Mesothelial cell of epicardium (in vitro differentiated cells): ENCODE measurements around the gene PRKD1. TPM values are rescaled to one million over a fixed set of nuclear protein-coding genes. Genes with fewer than 3 reads are reported as not detected.

ENCODE experiments used
- DNase-seq, 2 experiments: peaks; one replicate each; pipeline ENCODE4 v3.0.0; 2021; ENCODE audit warnings: low spot score in 2 of 2; ENCODE audit not compliant: unreplicated experiment in 2 of 2
- H3K27ac Mint-ChIP-seq: 2 replicates; pipeline ENCODE4 v1.8.0; 2021; ENCODE audit warnings: mixed read lengths
- H3K27me3 Mint-ChIP-seq: 2 replicates; pipeline ENCODE4 v1.8.0; 2021; ENCODE audit warnings: low read depth, mixed read lengths
- H3K36me3 Mint-ChIP-seq: 2 replicates; pipeline ENCODE4 v1.8.0; 2021; ENCODE audit warnings: mixed read lengths
- H3K4me1 Mint-ChIP-seq: 2 replicates; pipeline ENCODE4 v1.8.0; 2021; ENCODE audit warnings: mixed read lengths
- H3K4me3 Mint-ChIP-seq: 2 replicates; pipeline ENCODE4 v1.8.0; 2021; ENCODE audit warnings: mild to moderate bottlenecking, moderate library complexity, mixed read lengths
- H3K9me3 Mint-ChIP-seq: 2 replicates; pipeline ENCODE4 v1.8.0; 2021; ENCODE audit warnings: mixed read lengths
- CTCF ChIP-seq: fragments of 200-600 bp; sonication (generic); IDR thresholded peaks from one replicate; pipeline ENCODE4 v1.5.0; 2021; ENCODE audit warnings: antibody characterized with exemption; ENCODE audit not compliant: unreplicated experiment
- total RNA-seq: library from RNA; stranded (reverse); gene quantifications from 3 replicates; pipeline ENCODE4 v1.2.1, GENCODE V29; 2021

PRKD1 gene
- total RNA-seq, 1 donor from 2014 or later: 27.3 TPM

GRCh38 chr14:29722831-29723230 lies 204.8 kb downstream of the PRKD1 start:
- Mint-ChIP-seq H3K27ac (no peak overlapping the region), H3K27me3 (no peaks in the 10 kb centered on the region), H3K4me3 (no peak overlapping the region), H3K36me3 (no peaks in the 10 kb centered on the region), H3K9me3 (no peaks in the 10 kb centered on the region), H3K4me1 (peaks cover 31% of the 10 kb centered on the region)
- no peak for DNase-seq
- TF ChIP-seq CTCF: no peak

DNA sequence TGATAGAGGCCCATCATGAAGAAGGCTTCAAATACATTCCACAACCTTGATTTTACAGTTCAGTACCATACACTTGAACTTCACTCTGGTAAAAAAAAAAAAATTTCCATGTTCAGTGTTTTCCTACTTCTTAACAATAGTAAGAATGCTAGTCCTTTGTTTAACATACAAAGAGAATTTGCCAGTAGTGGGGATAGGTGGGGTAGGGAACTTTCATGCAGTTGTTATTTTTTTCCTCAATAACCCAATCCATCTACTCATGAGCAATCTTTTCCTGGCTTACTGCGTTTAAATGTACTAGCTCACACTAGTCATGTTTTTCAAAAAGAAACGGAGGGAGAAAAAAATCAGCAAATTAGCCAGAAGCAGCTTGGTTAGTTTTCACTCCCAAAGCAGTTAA lies 206.1 kb downstream of the PRKD1 start:
- no peaks in the 10 kb centered on the region for H3K9me3 Mint-ChIP-seq
- H3K36me3 Mint-ChIP-seq: no peaks in the 10 kb centered on the region
- no peak overlapping the region for H3K27ac Mint-ChIP-seq
- DNase-seq: no peak
- no peak for TF ChIP-seq CTCF
- H3K4me1 Mint-ChIP-seq: peaks cover 31% of the 10 kb centered on the region
- no peak overlapping the region for H3K4me3 Mint-ChIP-seq
- H3K27me3 Mint-ChIP-seq: no peaks in the 10 kb centered on the region

DNA sequence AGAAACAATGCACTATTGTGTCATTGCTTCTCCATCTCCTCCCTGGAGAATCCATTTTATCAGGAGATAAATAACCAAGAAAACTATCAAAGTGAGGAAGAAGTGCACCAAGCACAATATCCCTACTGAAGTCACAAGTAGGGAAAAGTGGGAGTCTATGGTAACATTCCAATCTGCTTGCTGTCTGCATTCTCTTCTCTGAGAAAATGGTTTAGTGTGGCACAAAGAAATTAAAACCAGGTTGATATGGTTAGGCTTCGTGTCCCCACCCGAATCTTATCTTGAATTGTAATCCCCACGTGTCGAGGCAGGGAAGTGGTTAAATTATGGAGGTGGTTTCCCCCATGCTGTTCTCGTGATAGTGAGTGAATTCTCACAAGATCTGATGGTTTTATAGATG lies 209.7 kb downstream of the PRKD1 start:
- DNase-seq: no peak
- Mint-ChIP-seq H3K36me3 (peaks cover 2% of the 10 kb centered on the region), H3K27ac (no peak overlapping the region), H3K27me3 (no peaks in the 10 kb centered on the region), H3K9me3 (peaks cover 3% of the 10 kb centered on the region), H3K4me3 (no peak overlapping the region), H3K4me1 (no peaks in the 10 kb centered on the region)
- no peak for TF ChIP-seq CTCF

GRCh38 chr14:29716150-29716549 lies 211.5 kb downstream of the PRKD1 start:
- Mint-ChIP-seq H3K4me1 (no peaks in the 10 kb centered on the region), H3K36me3 (peaks cover 2% of the 10 kb centered on the region), H3K27ac (peak overlapping the region; percentile 37), H3K27me3 (no peaks in the 10 kb centered on the region), H3K4me3 (no peak overlapping the region), H3K9me3 (peaks cover 3% of the 10 kb centered on the region)
- no peak for DNase-seq
- no peak for TF ChIP-seq CTCF

DNA sequence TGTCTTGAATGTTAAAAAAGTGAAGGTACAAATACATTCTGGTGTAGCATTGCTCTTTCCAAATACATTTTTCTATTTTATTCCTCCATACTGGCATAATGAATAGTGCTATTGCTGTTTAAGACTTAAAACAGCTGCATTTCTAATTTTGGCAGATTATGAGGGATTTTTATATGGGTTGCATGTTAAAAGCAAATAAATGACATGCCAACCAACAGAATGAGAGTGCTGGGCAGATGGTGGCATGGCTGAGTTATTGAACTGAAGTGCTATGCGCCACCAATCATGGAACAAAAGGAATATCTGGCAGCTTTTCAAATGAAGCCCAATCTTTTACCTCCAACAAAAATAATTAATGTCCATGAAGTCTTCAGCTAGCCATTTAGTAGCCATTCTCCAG lies 215.0 kb downstream of the PRKD1 start:
- no peak overlapping the region for H3K27ac Mint-ChIP-seq
- no peak for TF ChIP-seq CTCF
- H3K36me3 Mint-ChIP-seq: peaks cover 2% of the 10 kb centered on the region
- H3K27me3 Mint-ChIP-seq: no peaks in the 10 kb centered on the region
- peaks cover 3% of the 10 kb centered on the region for H3K9me3 Mint-ChIP-seq
- DNase-seq: no peak
- no peaks in the 10 kb centered on the region for H3K4me1 Mint-ChIP-seq
- no peak overlapping the region for H3K4me3 Mint-ChIP-seq

- H3K9me3 Mint-ChIP-seq: peaks cover 12% of the 10 kb centered on the region
- peaks cover 5% of the 10 kb centered on the region for H3K36me3 Mint-ChIP-seq
- no peaks in the 10 kb centered on the region for H3K27me3 Mint-ChIP-seq
Measured at GRCh38 chr14:29710015-29710414, 217.6 kb downstream of the PRKD1 start.

More at GRCh38 chr14:29710015-29710414, 217.6 kb downstream of the PRKD1 start:
- no peaks in the 10 kb centered on the region for H3K4me1 Mint-ChIP-seq
- TF ChIP-seq CTCF: no peak
- H3K4me3 Mint-ChIP-seq: no peak overlapping the region
- no peak for DNase-seq
- H3K27ac Mint-ChIP-seq: no peak overlapping the region
